SK-N-SH treated with all-trans-retinoic acid at 6 μM for 48 hours (cell line): ENCODE data around the gene AAMP.

Experiments
- ZFP3 ChIP-seq: fragments of 250-450 bp; sonication (Bioruptor Pico); IDR thresholded peaks from 2 replicates; pipeline ENCODE4 v1.5.0; 2020; ENCODE audit warnings: mild to moderate bottlenecking, moderate library complexity
- TF ChIP-seq, protein P1 (sequence below): fragments of 250-450 bp; sonication (Bioruptor Pico); IDR thresholded peaks from 2 replicates; pipeline ENCODE4 v1.5.1; 2020; ENCODE audit warnings: low read depth, mild to moderate bottlenecking, moderate library complexity
- TF ChIP-seq, protein P2 (sequence below): fragments of 250-450 bp; sonication (Bioruptor Pico); IDR thresholded peaks from 2 replicates; pipeline ENCODE4 v1.8.0; 2020; ENCODE audit warnings: mild to moderate bottlenecking, moderate library complexity, borderline replicate concordance

- TF ChIP-seq, protein P1, sequence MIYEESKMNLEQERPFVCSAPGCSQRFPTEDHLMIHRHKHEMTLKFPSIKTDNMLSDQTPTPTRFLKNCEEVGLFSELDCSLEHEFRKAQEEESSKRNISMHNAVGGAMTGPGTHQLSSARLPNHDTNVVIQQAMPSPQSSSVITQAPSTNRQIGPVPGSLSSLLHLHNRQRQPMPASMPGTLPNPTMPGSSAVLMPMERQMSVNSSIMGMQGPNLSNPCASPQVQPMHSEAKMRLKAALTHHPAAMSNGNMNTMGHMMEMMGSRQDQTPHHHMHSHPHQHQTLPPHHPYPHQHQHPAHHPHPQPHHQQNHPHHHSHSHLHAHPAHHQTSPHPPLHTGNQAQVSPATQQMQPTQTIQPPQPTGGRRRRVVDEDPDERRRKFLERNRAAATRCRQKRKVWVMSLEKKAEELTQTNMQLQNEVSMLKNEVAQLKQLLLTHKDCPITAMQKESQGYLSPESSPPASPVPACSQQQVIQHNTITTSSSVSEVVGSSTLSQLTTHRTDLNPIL (CRISPR knock-in tag) = no peak
- TF ChIP-seq ZFP3 = no peak
- TF ChIP-seq, protein P2, sequence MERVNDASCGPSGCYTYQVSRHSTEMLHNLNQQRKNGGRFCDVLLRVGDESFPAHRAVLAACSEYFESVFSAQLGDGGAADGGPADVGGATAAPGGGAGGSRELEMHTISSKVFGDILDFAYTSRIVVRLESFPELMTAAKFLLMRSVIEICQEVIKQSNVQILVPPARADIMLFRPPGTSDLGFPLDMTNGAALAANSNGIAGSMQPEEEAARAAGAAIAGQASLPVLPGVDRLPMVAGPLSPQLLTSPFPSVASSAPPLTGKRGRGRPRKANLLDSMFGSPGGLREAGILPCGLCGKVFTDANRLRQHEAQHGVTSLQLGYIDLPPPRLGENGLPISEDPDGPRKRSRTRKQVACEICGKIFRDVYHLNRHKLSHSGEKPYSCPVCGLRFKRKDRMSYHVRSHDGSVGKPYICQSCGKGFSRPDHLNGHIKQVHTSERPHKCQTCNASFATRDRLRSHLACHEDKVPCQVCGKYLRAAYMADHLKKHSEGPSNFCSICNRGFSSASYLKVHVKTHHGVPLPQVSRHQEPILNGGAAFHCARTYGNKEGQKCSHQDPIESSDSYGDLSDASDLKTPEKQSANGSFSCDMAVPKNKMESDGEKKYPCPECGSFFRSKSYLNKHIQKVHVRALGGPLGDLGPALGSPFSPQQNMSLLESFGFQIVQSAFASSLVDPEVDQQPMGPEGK (CRISPR knock-in tag) = no peak
Measured at GRCh38 chr2:218223046-218223445, 46.9 kb downstream of the AAMP start.
